ENCODE data around the gene ASRGL1.

Gene ASRGL1

GRCh38 chr11:62390722-62391121, 53.5 kb downstream of the ASRGL1 start:
- Histone ChIP-seq H3K9me3 (no peaks in the 10 kb centered on the region), H3K27me3 (no peaks in the 10 kb centered on the region), H3K4me3 (ENCODE audit: low read depth, low read length) (no peak overlapping the region), H3K4me1 (no peaks in the 10 kb centered on the region), H3K36me3 (no peaks in the 10 kb centered on the region)
- DNase-seq = no peak
- TF ChIP-seq, protein P1, sequence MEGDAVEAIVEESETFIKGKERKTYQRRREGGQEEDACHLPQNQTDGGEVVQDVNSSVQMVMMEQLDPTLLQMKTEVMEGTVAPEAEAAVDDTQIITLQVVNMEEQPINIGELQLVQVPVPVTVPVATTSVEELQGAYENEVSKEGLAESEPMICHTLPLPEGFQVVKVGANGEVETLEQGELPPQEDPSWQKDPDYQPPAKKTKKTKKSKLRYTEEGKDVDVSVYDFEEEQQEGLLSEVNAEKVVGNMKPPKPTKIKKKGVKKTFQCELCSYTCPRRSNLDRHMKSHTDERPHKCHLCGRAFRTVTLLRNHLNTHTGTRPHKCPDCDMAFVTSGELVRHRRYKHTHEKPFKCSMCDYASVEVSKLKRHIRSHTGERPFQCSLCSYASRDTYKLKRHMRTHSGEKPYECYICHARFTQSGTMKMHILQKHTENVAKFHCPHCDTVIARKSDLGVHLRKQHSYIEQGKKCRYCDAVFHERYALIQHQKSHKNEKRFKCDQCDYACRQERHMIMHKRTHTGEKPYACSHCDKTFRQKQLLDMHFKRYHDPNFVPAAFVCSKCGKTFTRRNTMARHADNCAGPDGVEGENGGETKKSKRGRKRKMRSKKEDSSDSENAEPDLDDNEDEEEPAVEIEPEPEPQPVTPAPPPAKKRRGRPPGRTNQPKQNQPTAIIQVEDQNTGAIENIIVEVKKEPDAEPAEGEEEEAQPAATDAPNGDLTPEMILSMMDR (IDR thresholded peaks at IDR 0.05; ENCODE audit: low read depth, low read length) = no peak

GRCh38 chr11:62391642-62392425, 54.6 kb downstream of the ASRGL1 start:
- no peak for DNase-seq
- no peaks in the 10 kb centered on the region for H3K4me1 ChIP-seq
- TF ChIP-seq, protein P1 (IDR thresholded peaks at IDR 0.05; ENCODE audit: low read depth, low read length) = peak; percentile 3; the same call in 1 of the 2 replicates

DNA sequence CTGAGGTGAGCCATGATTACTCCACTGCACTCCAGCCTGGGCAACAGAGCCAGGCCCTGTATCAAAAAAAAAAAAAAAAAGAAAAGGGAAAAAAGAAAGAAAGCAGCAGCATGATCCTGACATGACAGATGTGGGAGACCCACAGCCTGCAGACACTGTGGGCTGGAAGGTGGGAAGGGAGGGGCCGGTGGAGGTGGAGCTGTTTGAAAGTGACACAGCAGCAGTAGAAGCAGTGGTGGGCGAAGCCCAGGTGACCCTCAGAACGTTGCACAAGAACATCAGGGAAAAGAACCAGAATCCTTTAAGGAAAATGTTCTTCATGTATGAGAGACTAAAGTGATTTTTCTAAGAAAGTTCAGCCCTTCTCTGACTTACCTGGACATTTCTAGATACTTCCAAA, 55.3 kb downstream of the ASRGL1 start:
- H3K9me3 ChIP-seq = no peaks in the 10 kb centered on the region
- TF ChIP-seq, protein P1 (IDR thresholded peaks at IDR 0.05; ENCODE audit: low read depth, low read length) = no peak
- DNase-seq = no peak
- H3K4me1 ChIP-seq = no peaks in the 10 kb centered on the region
- H3K36me3 ChIP-seq = no peaks in the 10 kb centered on the region
- H3K4me3 ChIP-seq (ENCODE audit: low read depth, low read length) = no peak overlapping the region
- H3K27me3 ChIP-seq = no peaks in the 10 kb centered on the region

More at GRCh38 chr11:62391642-62392425, 54.6 kb downstream of the ASRGL1 start:
- Histone ChIP-seq H3K9me3 (no peaks in the 10 kb centered on the region), H3K4me3 (ENCODE audit: low read depth, low read length) (no peak overlapping the region), H3K27me3 (no peaks in the 10 kb centered on the region), H3K36me3 (no peaks in the 10 kb centered on the region)

- no peak for DNase-seq
- TF ChIP-seq, protein P1 (IDR thresholded peaks at IDR 0.05; ENCODE audit: low read depth, low read length) = peak; percentile 23
Observed at GRCh38 chr11:62393061-62393611, 55.9 kb downstream of the ASRGL1 start.

DNA sequence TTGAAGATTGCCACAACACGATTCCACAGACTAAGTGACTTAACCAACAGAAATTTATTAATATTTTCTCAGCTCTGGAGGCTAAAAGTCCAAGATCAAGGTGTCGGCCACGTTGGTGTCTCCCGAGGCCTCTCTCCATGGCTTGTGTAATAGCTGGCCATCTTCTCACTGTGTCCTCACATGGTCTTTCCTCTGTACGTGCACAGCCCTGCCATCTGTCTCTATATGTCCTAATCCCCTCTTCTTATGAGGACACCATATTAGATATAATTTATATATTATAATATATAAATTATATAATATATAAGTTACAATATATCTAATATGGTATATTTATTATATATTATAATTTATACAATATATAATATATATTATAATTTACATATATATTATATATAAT, 56.5 kb downstream of the ASRGL1 start:
- DNase-seq = no peak
- Histone ChIP-seq H3K36me3 (no peaks in the 10 kb centered on the region), H3K4me3 (ENCODE audit: low read depth, low read length) (no peak overlapping the region), H3K27me3 (no peaks in the 10 kb centered on the region), H3K4me1 (no peaks in the 10 kb centered on the region; the same call in 1 of the 2 replicates), H3K9me3 (no peaks in the 10 kb centered on the region)
- TF ChIP-seq, protein P1 (IDR thresholded peaks at IDR 0.05; ENCODE audit: low read depth, low read length) = no peak

More at GRCh38 chr11:62393061-62393611, 55.9 kb downstream of the ASRGL1 start:
- Histone ChIP-seq H3K4me3 (ENCODE audit: low read depth, low read length) (no peak overlapping the region), H3K4me1 (no peaks in the 10 kb centered on the region), H3K36me3 (no peaks in the 10 kb centered on the region), H3K27me3 (no peaks in the 10 kb centered on the region), H3K9me3 (no peaks in the 10 kb centered on the region)

All from BE2C (cell line).